ENCODE results near the gene NACAD.

GRCh38 chr7:45050198-45050597 lies 38.6 kb downstream of the NACAD start:
- TF ChIP-seq CTCF (IDR thresholded peaks at IDR 0.05) (no peak), POLR2A (IDR thresholded peaks at IDR 0.05) (no peak)

Data from Peyer's patch (tissue), 4 donors.